Astrocyte (in vitro differentiated cells and primary cell): ENCODE results near the gene MAP4K4. TPM values are rescaled to one million over a fixed set of nuclear protein-coding genes. Genes with fewer than 3 reads are reported as not detected.

ENCODE experiments used
- DNase-seq: peaks from one replicate; pipeline ENCODE4 v3.0.0-alpha.2; 2010; ENCODE audit warnings: low read depth
- FAIRE-seq: peaks from 2 replicates; lab custom pipeline; 2011; peaks lifted over from hg19 to GRCh38; lab: Jason Lieb, UNC
- H2AFZ ChIP-seq: 2 replicates; pipeline ENCODE4 v1.6.0; 2012; ENCODE audit warnings: low read depth, low read length, inconsistent platforms
- H3K27ac ChIP-seq: 2 replicates; pipeline ENCODE4 v1.5.1; 2011; ENCODE audit warnings: low read depth, low read length, inconsistent platforms
- H3K27me3 ChIP-seq: 2 replicates; pipeline ENCODE4 v1.6.0; 2011; ENCODE audit warnings: low read length, inconsistent platforms; ENCODE audit not compliant: insufficient read depth
- H3K36me3 ChIP-seq: 2 replicates; pipeline ENCODE4 v1.5.1; 2011; ENCODE audit warnings: low read length, inconsistent platforms; ENCODE audit not compliant: insufficient read depth
- H3K4me1 ChIP-seq: 2 replicates; pipeline ENCODE4 v1.5.1; 2011; ENCODE audit warnings: low read length, inconsistent platforms; ENCODE audit not compliant: insufficient read depth
- H3K4me2 ChIP-seq: 2 replicates; pipeline ENCODE4 v1.6.0; 2012; ENCODE audit warnings: low read length, inconsistent platforms
- H3K4me3 ChIP-seq: 2 replicates; pipeline ENCODE4 v1.5.1; 2011; ENCODE audit warnings: low read depth, mild to moderate bottlenecking, low read length, inconsistent platforms; ENCODE audit not compliant: insufficient read depth
- H3K79me2 ChIP-seq: 2 replicates; pipeline ENCODE4 v1.6.0; 2012; ENCODE audit warnings: mild to moderate bottlenecking, low read length, inconsistent platforms; ENCODE audit not compliant: insufficient read depth
- H3K9ac ChIP-seq: 2 replicates; pipeline ENCODE4 v1.6.0; 2012; ENCODE audit warnings: mild to moderate bottlenecking, low read length, inconsistent platforms
- H3K9me3 ChIP-seq: 2 replicates; pipeline ENCODE4 v1.5.1; 2012; ENCODE audit warnings: low read depth, mild to moderate bottlenecking, low read length, inconsistent platforms; ENCODE audit not compliant: insufficient read depth
- H4K20me1 ChIP-seq: 2 replicates; pipeline ENCODE4 v1.6.0; 2012; ENCODE audit warnings: low read length, inconsistent platforms; ENCODE audit not compliant: insufficient read depth
- H3K27ac Mint-ChIP-seq: one replicate; pipeline ENCODE4 v1.8.0; 2021; ENCODE audit warnings: mild to moderate bottlenecking, mixed read lengths; ENCODE audit not compliant: unreplicated experiment
- H3K27me3 Mint-ChIP-seq: one replicate; pipeline ENCODE4 v1.8.0; 2021; ENCODE audit warnings: low read depth, mixed read lengths; ENCODE audit not compliant: unreplicated experiment
- H3K36me3 Mint-ChIP-seq: one replicate; pipeline ENCODE4 v1.8.0; 2021; ENCODE audit warnings: low read depth, mixed read lengths; ENCODE audit not compliant: unreplicated experiment
- H3K4me1 Mint-ChIP-seq: one replicate; pipeline ENCODE4 v1.8.0; 2021; ENCODE audit warnings: low read depth, mixed read lengths; ENCODE audit not compliant: unreplicated experiment
- H3K4me3 Mint-ChIP-seq: one replicate; pipeline ENCODE4 v1.8.0; 2021; ENCODE audit warnings: mild to moderate bottlenecking, moderate library complexity, mixed read lengths; ENCODE audit not compliant: unreplicated experiment
- H3K9me3 Mint-ChIP-seq: one replicate; pipeline ENCODE4 v1.8.0; 2021; ENCODE audit warnings: mild to moderate bottlenecking, mixed read lengths; ENCODE audit not compliant: unreplicated experiment
- EZH2 ChIP-seq: IDR thresholded peaks from 2 replicates; pipeline ENCODE4 v1.6.1; 2012; ENCODE audit warnings: mild to moderate bottlenecking, low read length, inconsistent platforms; ENCODE audit not compliant: insufficient read depth
- total RNA-seq: library from RNA; stranded (reverse); gene quantifications from 2 replicates; pipeline ENCODE4 v1.2.1, GENCODE V29; 2021
- TF ChIP-seq, protein P1 (sequence below): IDR thresholded peaks from 2 replicates; pipeline ENCODE4 v1.5.1; 2011; ENCODE audit warnings: low read depth, mild to moderate bottlenecking, inconsistent platforms, low read length, moderate library complexity; ENCODE audit not compliant: insufficient read depth

The MAP4K4 gene
- total RNA-seq, 1 donor from 2014 or later: 231 TPM

- Mint-ChIP-seq H3K4me1 (no peaks in the 10 kb centered on the region), H3K27ac (no peak overlapping the region), H3K36me3 (no peaks in the 10 kb centered on the region), H3K9me3 (no peaks in the 10 kb centered on the region), H3K27me3 (peaks cover 2% of the 10 kb centered on the region), H3K4me3 (no peak overlapping the region)
- H3K9ac ChIP-seq: no peak overlapping the region
- H3K4me2 ChIP-seq: no peak overlapping the region
- TF ChIP-seq, protein P1, sequence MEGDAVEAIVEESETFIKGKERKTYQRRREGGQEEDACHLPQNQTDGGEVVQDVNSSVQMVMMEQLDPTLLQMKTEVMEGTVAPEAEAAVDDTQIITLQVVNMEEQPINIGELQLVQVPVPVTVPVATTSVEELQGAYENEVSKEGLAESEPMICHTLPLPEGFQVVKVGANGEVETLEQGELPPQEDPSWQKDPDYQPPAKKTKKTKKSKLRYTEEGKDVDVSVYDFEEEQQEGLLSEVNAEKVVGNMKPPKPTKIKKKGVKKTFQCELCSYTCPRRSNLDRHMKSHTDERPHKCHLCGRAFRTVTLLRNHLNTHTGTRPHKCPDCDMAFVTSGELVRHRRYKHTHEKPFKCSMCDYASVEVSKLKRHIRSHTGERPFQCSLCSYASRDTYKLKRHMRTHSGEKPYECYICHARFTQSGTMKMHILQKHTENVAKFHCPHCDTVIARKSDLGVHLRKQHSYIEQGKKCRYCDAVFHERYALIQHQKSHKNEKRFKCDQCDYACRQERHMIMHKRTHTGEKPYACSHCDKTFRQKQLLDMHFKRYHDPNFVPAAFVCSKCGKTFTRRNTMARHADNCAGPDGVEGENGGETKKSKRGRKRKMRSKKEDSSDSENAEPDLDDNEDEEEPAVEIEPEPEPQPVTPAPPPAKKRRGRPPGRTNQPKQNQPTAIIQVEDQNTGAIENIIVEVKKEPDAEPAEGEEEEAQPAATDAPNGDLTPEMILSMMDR: no peak
- no peak for TF ChIP-seq EZH2
- H3K27me3 ChIP-seq: no peaks in the 10 kb centered on the region
- H3K4me1 ChIP-seq: no peaks in the 10 kb centered on the region
- H2AFZ ChIP-seq: no peak overlapping the region
- H3K36me3 ChIP-seq: no peaks in the 10 kb centered on the region
- no peak for DNase-seq
- no peak overlapping the region for H3K4me3 ChIP-seq
- no peak for FAIRE-seq
- H4K20me1 ChIP-seq: no peaks in the 10 kb centered on the region
- H3K79me2 ChIP-seq: no peaks in the 10 kb centered on the region
- H3K9me3 ChIP-seq: no peaks in the 10 kb centered on the region
- H3K27ac ChIP-seq: no peak overlapping the region
Measured at GRCh38 chr2:101665312-101665711, 32.2 kb upstream of the MAP4K4 start.

GRCh38 chr2:101667823-101668222 lies 29.7 kb upstream of the MAP4K4 start:
- no peak for FAIRE-seq

DNA sequence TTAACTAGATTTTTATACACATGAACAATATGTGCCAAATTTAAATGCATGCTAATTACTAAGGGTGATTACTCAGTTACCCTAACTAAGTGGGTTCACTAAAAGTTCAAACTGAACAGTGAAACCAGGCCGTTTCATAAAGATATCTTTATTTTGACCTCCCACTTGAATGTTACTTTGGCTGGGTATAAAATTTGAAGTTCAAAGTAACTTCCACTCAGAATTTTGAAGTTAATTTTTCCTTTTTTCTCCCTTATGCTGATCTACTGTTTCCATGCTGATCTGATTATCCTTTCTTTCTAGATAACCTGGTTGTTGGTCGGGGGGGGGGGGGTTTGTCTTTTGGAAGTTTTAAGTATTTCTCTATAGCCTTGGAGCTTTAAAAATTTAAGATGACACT lies 25.5 kb upstream of the MAP4K4 start:
- Histone ChIP-seq H3K79me2 (no peaks in the 10 kb centered on the region), H3K36me3 (no peaks in the 10 kb centered on the region), H3K9me3 (no peaks in the 10 kb centered on the region), H3K4me2 (no peak overlapping the region), H3K4me3 (no peak overlapping the region), H3K27ac (no peak overlapping the region), H3K27me3 (no peaks in the 10 kb centered on the region), H3K9ac (no peak overlapping the region), H2AFZ (no peak overlapping the region), H3K4me1 (no peaks in the 10 kb centered on the region), H4K20me1 (no peaks in the 10 kb centered on the region)
- no peak for FAIRE-seq
- no peak overlapping the region for H3K27ac Mint-ChIP-seq
- H3K27me3 Mint-ChIP-seq: peaks cover 4% of the 10 kb centered on the region
- no peaks in the 10 kb centered on the region for H3K4me1 Mint-ChIP-seq
- TF ChIP-seq, protein P1: no peak
- TF ChIP-seq EZH2: no peak
- no peaks in the 10 kb centered on the region for H3K36me3 Mint-ChIP-seq
- no peaks in the 10 kb centered on the region for H3K9me3 Mint-ChIP-seq
- no peak for DNase-seq
- no peak overlapping the region for H3K4me3 Mint-ChIP-seq

More at GRCh38 chr2:101667823-101668222, 29.7 kb upstream of the MAP4K4 start:
- Histone ChIP-seq H3K36me3 (no peaks in the 10 kb centered on the region), H4K20me1 (no peaks in the 10 kb centered on the region), H3K4me1 (no peaks in the 10 kb centered on the region), H3K9ac (no peak overlapping the region), H3K9me3 (no peaks in the 10 kb centered on the region), H3K27me3 (no peaks in the 10 kb centered on the region), H3K27ac (no peak overlapping the region), H3K4me2 (no peak overlapping the region), H3K4me3 (no peak overlapping the region), H2AFZ (no peak overlapping the region), H3K79me2 (no peaks in the 10 kb centered on the region)
- H3K9me3 Mint-ChIP-seq: no peaks in the 10 kb centered on the region
- TF ChIP-seq, protein P1: no peak
- TF ChIP-seq EZH2: no peak
- H3K27ac Mint-ChIP-seq: no peak overlapping the region
- H3K36me3 Mint-ChIP-seq: no peaks in the 10 kb centered on the region
- H3K27me3 Mint-ChIP-seq: peaks cover 2% of the 10 kb centered on the region
- no peak overlapping the region for H3K4me3 Mint-ChIP-seq
- H3K4me1 Mint-ChIP-seq: no peaks in the 10 kb centered on the region
- no peak for DNase-seq
